ENCODE results near the gene ANKRD11. TPM values are rescaled to one million over a fixed set of nuclear protein-coding genes. Genes with fewer than 3 reads are reported as not detected.
"Not testable (repeated sequence)": the region's sequence is repeated elsewhere in the genome, so short reads cannot be mapped to it uniquely, and the experiment has no call there.

Gene ANKRD11
- polyA plus RNA-seq, 1 donor (not counting 4 experiments of a cell fraction or from before 2014, with no cell fraction given): 30.1 TPM

DNA sequence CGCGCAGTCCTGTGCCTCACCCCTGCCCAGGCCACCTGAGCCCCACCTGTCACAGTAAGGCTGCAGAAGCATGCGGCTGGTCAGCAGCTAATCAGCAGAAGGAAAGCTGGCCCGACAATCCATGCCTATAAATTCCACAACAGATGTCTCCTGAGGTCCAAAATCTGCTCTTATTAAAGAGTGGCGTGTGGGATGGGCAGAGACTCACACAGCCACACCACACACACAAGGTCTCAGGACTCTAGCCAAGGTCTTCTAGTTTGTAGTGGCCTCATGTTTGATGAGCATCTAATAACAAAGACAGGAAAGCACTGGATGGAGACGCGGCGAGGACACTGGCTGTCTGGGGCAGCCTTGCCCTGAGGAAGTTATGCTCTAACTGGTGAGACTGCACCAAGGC lies 55.9 kb downstream of the ANKRD11 start:
- Histone ChIP-seq H3K9me1 (ENCODE audit: control insufficient read depth, extremely low read depth, insufficient read depth, low read length) (peaks cover 15% of the 10 kb centered on the region), H3K4me2 (ENCODE audit: control insufficient read depth, extremely low read depth, insufficient read depth, low read depth, low read length) (no peak overlapping the region), H4K20me1 (ENCODE audit: control insufficient read depth, extremely low read depth, insufficient read depth, low read length) (peaks cover 78% of the 10 kb centered on the region), H3K4me1 (ENCODE audit: control insufficient read depth, extremely low read depth, insufficient read depth, low read length) (peaks cover 5% of the 10 kb centered on the region), H3K27me3 (ENCODE audit: control insufficient read depth, extremely low read depth, insufficient read depth, low read length) (no peaks in the 10 kb centered on the region), H3K9me3 (ENCODE audit: control insufficient read depth, low read depth, low read length) (no peaks in the 10 kb centered on the region), H3K4me3 (ENCODE audit: control insufficient read depth in 2 of 3, extremely low read depth in 1 of 3, insufficient read depth in 2 of 3, low read depth in 1 of 3, low read length in 3 of 3) (no peak overlapping the region), H3K9ac (ENCODE audit: control insufficient read depth, extremely low read depth, insufficient read depth, low read length) (no peak overlapping the region), H3K79me2 (ENCODE audit: control insufficient read depth, insufficient read depth, low read length) (peaks cover 92% of the 10 kb centered on the region), H2AFZ (ENCODE audit: control insufficient read depth, low read length) (no peak overlapping the region), H3K27ac (ENCODE audit: control insufficient read depth, insufficient read depth, low read length) (no peak overlapping the region), H3K36me3 (ENCODE audit: control insufficient read depth in 2 of 2, extremely low read depth in 1 of 2, insufficient read depth in 2 of 2, low read length in 2 of 2) (peaks cover 10 to 21% of the 10 kb centered on the region in 2 experiments)
- FAIRE-seq: no peak
- dilution Hi-C loops (cut with MboI; ENCODE audit: extremely low pct_ligation_motif_present, low sequenced_read_pairs): no loop called here
- no peak for DNase-seq (ENCODE audit: low read depth, low spot score)
- TF ChIP-seq, protein P1, sequence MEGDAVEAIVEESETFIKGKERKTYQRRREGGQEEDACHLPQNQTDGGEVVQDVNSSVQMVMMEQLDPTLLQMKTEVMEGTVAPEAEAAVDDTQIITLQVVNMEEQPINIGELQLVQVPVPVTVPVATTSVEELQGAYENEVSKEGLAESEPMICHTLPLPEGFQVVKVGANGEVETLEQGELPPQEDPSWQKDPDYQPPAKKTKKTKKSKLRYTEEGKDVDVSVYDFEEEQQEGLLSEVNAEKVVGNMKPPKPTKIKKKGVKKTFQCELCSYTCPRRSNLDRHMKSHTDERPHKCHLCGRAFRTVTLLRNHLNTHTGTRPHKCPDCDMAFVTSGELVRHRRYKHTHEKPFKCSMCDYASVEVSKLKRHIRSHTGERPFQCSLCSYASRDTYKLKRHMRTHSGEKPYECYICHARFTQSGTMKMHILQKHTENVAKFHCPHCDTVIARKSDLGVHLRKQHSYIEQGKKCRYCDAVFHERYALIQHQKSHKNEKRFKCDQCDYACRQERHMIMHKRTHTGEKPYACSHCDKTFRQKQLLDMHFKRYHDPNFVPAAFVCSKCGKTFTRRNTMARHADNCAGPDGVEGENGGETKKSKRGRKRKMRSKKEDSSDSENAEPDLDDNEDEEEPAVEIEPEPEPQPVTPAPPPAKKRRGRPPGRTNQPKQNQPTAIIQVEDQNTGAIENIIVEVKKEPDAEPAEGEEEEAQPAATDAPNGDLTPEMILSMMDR (optimal IDR thresholded peaks at IDR 0.05 in 1 of 3, IDR thresholded peaks at IDR 0.05 in 1 of 3, conservative IDR thresholded peaks at IDR 0.05 in 1 of 3; ENCODE audit: extremely low read depth in 1 of 3, insufficient read depth in 2 of 3, low read length in 3 of 3): no peak
- TF ChIP-seq EZH2 (IDR thresholded peaks at IDR 0.05; ENCODE audit: low read length): no peak

DNA sequence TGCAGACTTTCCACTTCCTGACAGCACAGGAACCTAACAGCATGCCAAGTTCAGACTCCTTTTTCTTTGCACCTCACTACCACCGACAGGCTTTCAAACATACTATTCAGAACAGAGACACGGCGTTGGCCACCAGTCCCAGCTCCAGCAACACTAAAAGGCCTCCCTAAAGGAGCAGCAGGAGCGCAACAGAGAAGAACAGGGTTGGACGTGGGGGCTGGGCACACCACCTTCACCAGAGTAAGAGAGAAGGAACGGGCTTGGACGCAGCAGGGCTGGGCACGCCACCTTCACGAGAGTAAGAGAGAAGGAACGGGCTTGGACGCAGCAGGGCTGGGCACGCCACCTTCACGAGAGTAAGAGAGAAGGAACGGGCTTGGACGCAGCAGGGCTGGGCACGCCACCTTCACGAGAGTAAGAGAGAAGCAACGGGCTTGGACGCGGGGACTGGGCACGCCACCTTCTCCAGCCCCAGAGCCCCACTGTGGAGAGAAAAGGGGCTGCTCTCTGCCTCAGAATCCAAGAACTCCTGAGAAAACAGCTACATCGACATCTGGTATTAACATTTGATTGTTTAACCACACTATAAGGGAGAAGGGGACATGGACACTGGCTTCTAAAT lies 56.9 kb downstream of the ANKRD11 start:
- peaks cover 71% of the 10 kb centered on the region for H4K20me1 ChIP-seq (ENCODE audit: control insufficient read depth, extremely low read depth, insufficient read depth, low read length)
- H2AFZ ChIP-seq (ENCODE audit: control insufficient read depth, low read length); H3K4me2 ChIP-seq (ENCODE audit: control insufficient read depth, extremely low read depth, insufficient read depth, low read depth, low read length); H3K27me3 ChIP-seq (ENCODE audit: control insufficient read depth, extremely low read depth, insufficient read depth, low read length); FAIRE-seq; dilution Hi-C loops (cut with MboI; ENCODE audit: extremely low pct_ligation_motif_present, low sequenced_read_pairs); H3K9ac ChIP-seq (ENCODE audit: control insufficient read depth, extremely low read depth, insufficient read depth, low read length); H3K4me3 ChIP-seq (ENCODE audit: control insufficient read depth in 2 of 3, extremely low read depth in 1 of 3, insufficient read depth in 2 of 3, low read depth in 1 of 3, low read length in 3 of 3); H3K27ac ChIP-seq (ENCODE audit: control insufficient read depth, insufficient read depth, low read length); H3K9me3 ChIP-seq (ENCODE audit: control insufficient read depth, low read depth, low read length); H3K4me1 ChIP-seq (ENCODE audit: control insufficient read depth, extremely low read depth, insufficient read depth, low read length); DNase-seq (ENCODE audit: low read depth, low spot score): not testable (repeated sequence)
- peaks cover 13% of the 10 kb centered on the region for H3K9me1 ChIP-seq (ENCODE audit: control insufficient read depth, extremely low read depth, insufficient read depth, low read length)
- H3K36me3 ChIP-seq (ENCODE audit: control insufficient read depth in 2 of 2, extremely low read depth in 1 of 2, insufficient read depth in 2 of 2, low read length in 2 of 2): peaks cover 10 to 18% of the 10 kb centered on the region in 2 experiments
- H3K79me2 ChIP-seq (ENCODE audit: control insufficient read depth, insufficient read depth, low read length): peaks cover 87% of the 10 kb centered on the region

DNA sequence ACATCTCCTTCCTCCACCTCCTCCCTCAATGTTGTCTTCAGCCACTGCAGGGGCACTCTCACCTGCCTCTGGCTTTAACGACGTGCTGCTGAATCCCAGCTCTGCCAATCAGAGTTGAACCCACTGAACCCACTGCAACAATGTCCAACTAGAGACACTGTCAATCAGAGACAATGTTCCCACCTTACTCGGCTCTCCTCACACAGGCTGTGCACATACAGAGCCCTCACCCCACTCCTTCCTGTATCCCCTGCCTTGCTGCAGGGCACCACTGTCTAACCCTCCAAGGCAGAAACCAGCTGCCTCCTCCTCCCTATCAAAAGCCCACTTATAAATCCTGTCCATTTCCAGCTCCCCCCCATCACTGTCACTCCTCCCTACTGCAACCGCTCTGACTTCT lies 58.7 kb downstream of the ANKRD11 start:
- Histone ChIP-seq H3K9me1 (ENCODE audit: control insufficient read depth, extremely low read depth, insufficient read depth, low read length) (peaks cover 13% of the 10 kb centered on the region), H3K79me2 (ENCODE audit: control insufficient read depth, insufficient read depth, low read length) (peaks cover 87% of the 10 kb centered on the region), H3K4me2 (ENCODE audit: control insufficient read depth, extremely low read depth, insufficient read depth, low read depth, low read length) (no peak overlapping the region), H3K27me3 (ENCODE audit: control insufficient read depth, extremely low read depth, insufficient read depth, low read length) (no peaks in the 10 kb centered on the region), H3K27ac (ENCODE audit: control insufficient read depth, insufficient read depth, low read length) (no peak overlapping the region), H3K4me3 (ENCODE audit: control insufficient read depth in 2 of 3, extremely low read depth in 1 of 3, insufficient read depth in 2 of 3, low read depth in 1 of 3, low read length in 3 of 3) (no peak overlapping the region), H3K36me3 (ENCODE audit: control insufficient read depth in 2 of 2, extremely low read depth in 1 of 2, insufficient read depth in 2 of 2, low read length in 2 of 2) (peaks cover 10 to 19% of the 10 kb centered on the region in 2 experiments), H3K4me1 (ENCODE audit: control insufficient read depth, extremely low read depth, insufficient read depth, low read length) (peaks cover 5% of the 10 kb centered on the region), H2AFZ (ENCODE audit: control insufficient read depth, low read length) (no peak overlapping the region), H4K20me1 (ENCODE audit: control insufficient read depth, extremely low read depth, insufficient read depth, low read length) (peaks cover 63% of the 10 kb centered on the region), H3K9me3 (ENCODE audit: control insufficient read depth, low read depth, low read length) (no peaks in the 10 kb centered on the region), H3K9ac (ENCODE audit: control insufficient read depth, extremely low read depth, insufficient read depth, low read length) (no peak overlapping the region)
- no peak for DNase-seq (ENCODE audit: low read depth, low spot score)
- TF ChIP-seq, protein P1 (optimal IDR thresholded peaks at IDR 0.05 in 1 of 3, IDR thresholded peaks at IDR 0.05 in 1 of 3, conservative IDR thresholded peaks at IDR 0.05 in 1 of 3; ENCODE audit: extremely low read depth in 1 of 3, insufficient read depth in 2 of 3, low read length in 3 of 3): no peak
- TF ChIP-seq EZH2 (IDR thresholded peaks at IDR 0.05; ENCODE audit: low read length): no peak
- dilution Hi-C loops (cut with MboI; ENCODE audit: extremely low pct_ligation_motif_present, low sequenced_read_pairs): no loop called here
- no peak for FAIRE-seq
